SH-SY5Y (cell line): Measurements from ENCODE around the gene ZMIZ1.

Experiments
- GATA2 ChIP-seq: IDR thresholded peaks from 2 replicates; pipeline ENCODE4 v1.6.1; 2011; ENCODE audit warnings: mild to moderate bottlenecking, low read depth, low read length
- GATA3 ChIP-seq: IDR thresholded peaks from 2 replicates; pipeline ENCODE4 v1.6.1; 2011; ENCODE audit warnings: low read depth, mild to moderate bottlenecking, low read length, moderate library complexity

ZMIZ1 gene

GRCh38 chr10:79162022-79162421 lies 93.3 kb downstream of the ZMIZ1 start:
- TF ChIP-seq GATA2 (no peak), GATA3 (no peak)

- TF ChIP-seq GATA3, result no peak
- no peak for TF ChIP-seq GATA2
Observed at GRCh38 chr10:79162861-79163665, 94.3 kb downstream of the ZMIZ1 start.

DNA sequence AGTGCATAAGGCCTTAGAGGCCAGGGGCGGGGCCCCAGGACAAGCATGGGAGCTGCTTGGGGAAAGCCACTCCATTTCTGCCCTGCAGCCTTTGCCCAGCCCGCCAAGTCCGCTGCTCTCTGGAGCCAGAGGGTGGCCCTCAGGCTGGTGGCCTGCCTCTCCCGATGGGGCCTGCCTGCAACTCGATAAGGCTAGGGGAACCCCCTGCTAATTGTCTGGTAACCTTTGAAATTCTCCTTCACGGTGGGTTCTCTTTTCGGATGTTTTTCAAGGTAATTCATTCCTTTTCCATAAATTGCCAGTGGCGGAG lies 94.9 kb downstream of the ZMIZ1 start:
- no peak for TF ChIP-seq GATA3
- TF ChIP-seq GATA2, result no peak

- TF ChIP-seq GATA3, result no peak
- no peak for TF ChIP-seq GATA2
Observed at GRCh38 chr10:79164075-79164474, 95.3 kb downstream of the ZMIZ1 start.

DNA sequence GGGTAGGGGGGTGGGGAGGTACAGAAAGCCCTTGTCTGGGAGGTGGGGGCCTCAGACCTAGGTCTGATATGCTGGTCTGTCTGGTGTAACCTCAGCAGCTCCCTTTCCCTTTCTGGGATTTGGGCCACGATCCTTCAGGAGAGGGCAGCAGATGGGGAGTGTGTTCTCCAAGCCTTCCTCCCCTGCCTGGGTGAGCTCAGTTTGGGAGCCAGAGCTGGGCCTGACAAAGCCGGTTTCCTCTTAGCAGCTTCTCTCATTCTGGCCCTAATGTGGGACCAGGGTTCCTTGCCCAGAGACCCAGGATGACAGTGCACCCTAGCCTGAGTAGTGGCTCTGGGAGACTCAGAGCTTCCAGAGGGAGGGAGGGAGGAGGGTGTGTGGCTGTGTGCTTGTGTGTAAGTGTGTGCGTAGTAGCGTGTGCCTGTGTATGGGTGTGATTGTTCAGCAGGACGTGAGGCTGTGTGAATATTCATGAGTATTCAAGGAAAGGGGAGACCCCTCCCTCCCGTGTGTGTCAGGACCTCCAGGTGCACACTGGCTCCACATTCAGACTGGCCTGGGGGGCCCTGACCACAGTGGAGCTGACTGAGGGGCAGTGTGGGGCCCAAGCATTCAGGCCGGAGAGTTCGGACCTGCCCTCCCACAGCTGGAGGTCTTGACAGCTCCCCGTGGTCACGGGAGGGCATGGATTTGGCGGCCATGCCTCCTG lies 96.5 kb downstream of the ZMIZ1 start:
- TF ChIP-seq GATA3 (no peak), GATA2 (no peak)

GRCh38 chr10:79166312-79166721 lies 97.6 kb downstream of the ZMIZ1 start:
- TF ChIP-seq GATA3 (no peak), GATA2 (no peak)

- TF ChIP-seq GATA2, result no peak
- no peak for TF ChIP-seq GATA3
Observed at GRCh38 chr10:79166741-79167140, 98.0 kb downstream of the ZMIZ1 start.

DNA sequence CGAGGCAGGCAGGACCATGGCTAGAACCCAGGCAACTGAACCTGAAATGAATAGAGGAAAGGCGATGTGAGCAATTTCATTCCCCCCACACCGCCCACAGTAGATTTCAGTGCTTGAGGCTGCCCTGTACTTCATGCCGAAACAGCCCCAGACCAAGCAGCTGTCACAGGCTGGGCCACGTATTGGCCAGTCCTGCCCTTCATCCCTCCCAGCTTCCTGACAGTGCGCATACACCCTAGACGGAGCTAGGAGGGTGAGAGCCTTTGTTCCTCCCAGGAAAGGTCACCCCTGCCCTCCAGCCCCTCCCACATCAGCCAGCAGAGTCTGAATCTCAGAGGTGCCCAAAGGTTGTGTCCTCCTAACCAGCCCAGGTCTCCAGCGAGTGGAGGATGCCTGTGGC lies 98.8 kb downstream of the ZMIZ1 start:
- no peak for TF ChIP-seq GATA2
- no peak for TF ChIP-seq GATA3

DNA sequence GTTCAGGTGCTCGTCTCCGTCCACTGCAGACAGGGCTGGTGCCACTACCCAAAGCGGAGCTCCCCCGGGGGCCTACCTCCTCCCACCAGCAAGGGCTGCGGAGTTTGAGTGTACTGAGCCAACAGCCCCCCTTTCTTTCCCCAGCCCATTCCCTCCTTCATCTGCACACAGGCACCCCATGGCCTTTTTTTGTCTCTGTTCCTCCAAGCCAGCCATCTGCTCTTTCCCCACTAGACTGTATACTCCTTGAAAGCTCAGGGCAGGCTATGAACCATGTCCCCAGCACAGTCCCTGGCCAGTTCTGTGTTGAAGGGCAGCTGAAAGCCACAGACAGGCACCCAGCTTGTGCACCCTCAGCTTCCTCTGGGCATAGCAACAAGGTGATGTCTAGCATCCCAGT lies 99.4 kb downstream of the ZMIZ1 start:
- TF ChIP-seq GATA2 (no peak), GATA3 (no peak)

GRCh38 chr10:79170226-79170752 lies 101.5 kb downstream of the ZMIZ1 start:
- TF ChIP-seq GATA2 (no peak), GATA3 (no peak)

DNA sequence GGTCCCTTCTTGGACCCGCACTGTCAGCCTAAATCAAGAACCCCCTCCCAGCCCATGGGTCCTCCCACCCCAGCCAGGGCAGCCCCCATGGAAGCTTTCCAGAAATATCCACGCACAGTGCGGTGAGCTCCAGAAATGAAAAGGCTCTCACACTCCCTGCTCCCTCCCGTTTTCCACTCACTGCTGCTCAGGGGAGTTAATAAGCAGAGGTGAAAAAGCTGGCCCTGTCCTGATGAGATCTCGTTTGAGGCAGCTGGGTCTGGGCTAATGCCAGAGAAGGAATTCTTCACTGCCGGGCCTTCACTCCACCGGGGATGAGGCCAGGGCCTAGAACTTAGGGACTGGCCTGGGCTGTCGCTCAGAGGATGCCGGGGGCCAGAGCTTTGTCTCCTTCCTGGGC lies 102.2 kb downstream of the ZMIZ1 start:
- TF ChIP-seq GATA2 (no peak), GATA3 (no peak)

DNA sequence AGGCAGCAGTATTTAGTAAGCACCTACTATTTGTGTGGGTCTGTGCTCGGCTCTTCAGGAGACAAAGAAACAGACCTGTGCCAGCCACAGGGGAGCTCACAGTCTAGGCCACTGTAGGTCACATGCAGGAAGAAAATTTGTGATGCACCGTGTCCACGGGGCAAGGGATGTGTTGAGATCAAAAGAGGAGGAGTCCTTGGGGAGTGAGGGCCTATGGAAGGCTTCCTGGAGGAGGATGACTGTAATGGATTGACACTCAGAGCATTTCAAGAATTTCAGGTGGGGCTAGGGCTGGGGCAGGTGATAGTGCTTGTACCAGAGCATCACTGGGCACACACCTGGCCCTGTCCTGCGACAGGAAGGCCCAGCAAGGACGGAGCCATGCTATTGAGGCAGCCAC lies 102.7 kb downstream of the ZMIZ1 start:
- TF ChIP-seq GATA2 (no peak), GATA3 (no peak)

- TF ChIP-seq GATA2 (no peak), GATA3 (no peak)
Observed at GRCh38 chr10:79172881-79173280, 104.1 kb downstream of the ZMIZ1 start.

DNA sequence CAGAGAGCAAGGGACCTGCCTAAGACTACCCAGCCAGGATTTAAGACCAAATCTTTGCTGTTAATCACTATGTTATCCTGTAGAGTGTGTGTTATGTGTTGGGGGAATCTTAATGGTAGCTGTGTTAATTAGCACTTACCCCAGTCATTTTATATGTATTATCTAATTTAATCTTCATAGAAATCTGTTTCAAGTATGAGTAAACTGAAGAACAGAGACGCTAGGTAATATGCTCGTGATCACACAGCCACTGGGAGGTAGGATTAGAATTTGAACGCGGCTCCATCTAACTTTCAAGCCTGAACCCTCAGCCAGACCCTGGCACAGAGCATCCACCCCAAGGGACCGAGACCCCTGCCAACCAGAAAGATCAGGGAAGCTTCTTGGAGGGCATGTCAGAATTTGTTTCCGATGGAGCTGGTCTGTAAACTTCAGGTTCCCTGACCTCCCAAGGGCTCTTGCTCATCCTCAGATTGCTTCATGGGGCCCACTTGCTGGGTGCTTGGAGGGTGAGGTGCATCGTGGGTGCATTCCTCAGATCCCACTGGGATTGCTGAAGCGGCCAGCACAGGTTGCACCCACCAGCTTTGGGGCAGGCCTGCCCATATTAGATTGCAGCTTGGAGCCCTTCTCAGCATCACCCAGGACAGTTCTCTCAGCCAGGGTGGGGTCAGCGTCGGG lies 105.0 kb downstream of the ZMIZ1 start:
- no peak for TF ChIP-seq GATA2
- TF ChIP-seq GATA3, result no peak

- TF ChIP-seq GATA2 (no peak), GATA3 (no peak)
Observed at GRCh38 chr10:79176052-79176501, 107.3 kb downstream of the ZMIZ1 start.
